ENCODE measurements around the gene JARID2. TPM values are rescaled to one million over a fixed set of nuclear protein-coding genes. Genes with fewer than 3 reads are reported as not detected.

Gene JARID2
- total and polyA plus RNA-seq, 7 donors: 1.1 to 16.1 (median 4.9) TPM

DNA sequence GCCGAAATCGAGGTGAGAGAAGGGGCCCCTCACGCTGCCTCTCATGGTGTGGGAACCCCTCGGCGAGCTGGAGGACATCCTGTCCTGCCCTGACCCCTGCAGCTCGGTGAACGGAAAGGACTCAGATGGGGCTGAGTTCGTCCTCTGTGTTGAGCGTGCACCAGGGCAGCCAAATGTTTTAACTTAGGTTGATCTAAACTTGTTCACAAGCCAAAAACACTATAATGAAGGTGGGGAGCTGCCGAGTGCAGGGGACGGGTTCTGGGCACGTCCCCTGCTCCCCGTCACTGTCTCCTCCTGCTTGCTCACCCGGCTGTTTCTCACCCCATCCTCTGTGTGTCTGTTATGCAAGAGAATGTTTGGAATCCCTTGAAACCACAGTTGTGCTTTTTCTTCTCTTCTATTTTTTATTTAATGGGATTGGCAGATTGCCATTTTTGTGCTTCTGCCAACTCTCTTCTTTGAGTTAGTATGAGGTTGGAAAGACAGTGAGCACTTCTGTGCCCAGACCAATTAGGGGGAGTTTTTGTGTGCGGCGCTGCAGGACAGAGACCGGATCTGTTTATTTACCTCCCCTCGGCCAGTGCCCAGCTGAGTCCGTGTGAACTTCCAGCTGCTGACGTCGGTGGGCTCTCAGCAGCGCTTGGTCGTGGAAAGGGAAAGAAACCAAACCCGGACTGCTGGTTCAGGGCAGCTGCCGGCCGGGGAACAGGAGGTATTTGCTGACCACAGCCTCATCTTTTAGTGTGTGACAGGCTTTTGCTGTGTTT, 258.9 kb downstream of the JARID2 start:
- DNase-seq (peak; percentile 67 to 87), ATAC-seq (peak; percentile 57 to 69 (median 64))
- TF ChIP-seq, protein P1, sequence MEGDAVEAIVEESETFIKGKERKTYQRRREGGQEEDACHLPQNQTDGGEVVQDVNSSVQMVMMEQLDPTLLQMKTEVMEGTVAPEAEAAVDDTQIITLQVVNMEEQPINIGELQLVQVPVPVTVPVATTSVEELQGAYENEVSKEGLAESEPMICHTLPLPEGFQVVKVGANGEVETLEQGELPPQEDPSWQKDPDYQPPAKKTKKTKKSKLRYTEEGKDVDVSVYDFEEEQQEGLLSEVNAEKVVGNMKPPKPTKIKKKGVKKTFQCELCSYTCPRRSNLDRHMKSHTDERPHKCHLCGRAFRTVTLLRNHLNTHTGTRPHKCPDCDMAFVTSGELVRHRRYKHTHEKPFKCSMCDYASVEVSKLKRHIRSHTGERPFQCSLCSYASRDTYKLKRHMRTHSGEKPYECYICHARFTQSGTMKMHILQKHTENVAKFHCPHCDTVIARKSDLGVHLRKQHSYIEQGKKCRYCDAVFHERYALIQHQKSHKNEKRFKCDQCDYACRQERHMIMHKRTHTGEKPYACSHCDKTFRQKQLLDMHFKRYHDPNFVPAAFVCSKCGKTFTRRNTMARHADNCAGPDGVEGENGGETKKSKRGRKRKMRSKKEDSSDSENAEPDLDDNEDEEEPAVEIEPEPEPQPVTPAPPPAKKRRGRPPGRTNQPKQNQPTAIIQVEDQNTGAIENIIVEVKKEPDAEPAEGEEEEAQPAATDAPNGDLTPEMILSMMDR (IDR thresholded peaks at IDR 0.05): no peak
- Histone ChIP-seq H3K27me3 (ENCODE audit: insufficient read depth in 3 of 3, low read length in 2 of 3) (no peaks in the 10 kb centered on the region), H3K9me3 (no peaks in the 10 kb centered on the region), H3K36me3 (ENCODE audit: insufficient read depth in 1 of 2, low read depth in 1 of 2) (peaks cover 0 to 32% of the 10 kb centered on the region in 2 donors), H3K4me1 (peaks cover 53% of the 10 kb centered on the region), H3K4me3 (peak overlapping the region; percentile 50), H3K27ac (peak overlapping the region; percentile 78)
- intact Hi-C loops (cut with DNase I): loop anchor here (5.0 kb wide), 2 partner anchors 118 to 1888 kb away; partner anchors contain the start of gene CAP2 (in 1 of the 2)
- WGBS, 3 donors: 1 to 4% (median 4%) methylated on average over 26 of the region's 26 CpGs

DNA sequence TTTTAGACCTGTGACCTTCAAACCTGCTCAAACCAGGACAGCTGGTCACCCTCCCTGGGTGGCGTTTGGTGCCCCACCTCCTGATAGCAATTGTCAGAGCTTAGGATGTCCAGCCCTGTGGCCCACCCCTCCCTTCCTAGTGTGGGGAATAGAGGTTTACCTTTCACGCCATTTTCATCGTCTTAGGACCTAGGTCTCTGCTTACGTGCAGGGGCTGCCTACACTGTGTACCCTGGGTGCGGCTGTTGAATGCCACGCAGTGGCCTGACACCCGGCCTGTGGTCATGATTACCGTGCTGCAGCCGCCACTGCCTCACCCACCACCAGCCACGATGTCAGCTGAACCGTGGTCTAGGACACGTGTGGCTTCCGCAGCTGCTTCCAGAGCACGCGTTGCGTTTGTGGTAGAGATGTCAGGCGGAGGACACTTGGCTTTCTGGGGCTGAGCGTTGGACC, 259.6 kb downstream of the JARID2 start:
- DNase-seq: peak in 1 of 2 donors; percentile 75
- no peaks in the 10 kb centered on the region for H3K9me3 ChIP-seq
- peaks cover 59% of the 10 kb centered on the region for H3K4me1 ChIP-seq
- H3K27ac ChIP-seq: peak overlapping the region; percentile 78
- intact Hi-C loops (cut with DNase I): loop anchor here (5.0 kb wide), 2 partner anchors 117 to 1887 kb away; partner anchors contain the start of gene CAP2 (in 1 of the 2)
- 23 to 57% (median 32%) methylated on average over 18 of the region's 18 CpGs for WGBS, 3 donors
- H3K27me3 ChIP-seq (ENCODE audit: insufficient read depth in 3 of 3, low read length in 2 of 3): no peaks in the 10 kb centered on the region
- peaks cover 0 to 32% of the 10 kb centered on the region in 2 donors for H3K36me3 ChIP-seq (ENCODE audit: insufficient read depth in 1 of 2, low read depth in 1 of 2)
- H3K4me3 ChIP-seq: peak overlapping the region; percentile 50
- TF ChIP-seq, protein P1 (IDR thresholded peaks at IDR 0.05): no peak
- ATAC-seq: peak; percentile 31 to 63 (median 36)

DNA sequence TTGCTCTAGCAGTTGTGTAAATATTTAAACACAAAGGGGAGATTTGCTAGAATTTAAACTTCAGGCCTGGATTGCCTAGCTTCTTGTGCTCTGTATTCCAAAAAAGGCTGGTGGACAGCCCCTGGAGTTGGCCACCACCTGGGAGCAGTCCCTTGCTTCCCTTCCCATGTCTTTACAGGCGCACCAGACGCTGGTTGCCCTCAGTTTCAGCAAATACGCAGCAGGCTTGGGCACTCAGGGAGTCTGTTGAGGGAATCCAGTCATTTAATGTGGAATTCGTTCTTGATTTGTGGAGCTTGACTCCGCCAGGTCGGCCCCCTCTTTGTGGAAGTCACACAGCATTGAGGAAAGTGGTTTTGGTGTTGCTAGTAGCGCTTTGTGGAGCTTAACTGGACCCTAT, 260.2 kb downstream of the JARID2 start:
- peak overlapping the region; percentile 78 for H3K27ac ChIP-seq
- ATAC-seq: no peak
- no peaks in the 10 kb centered on the region for H3K27me3 ChIP-seq (ENCODE audit: insufficient read depth in 3 of 3, low read length in 2 of 3)
- peaks cover 0 to 29% of the 10 kb centered on the region in 2 donors for H3K36me3 ChIP-seq (ENCODE audit: insufficient read depth in 1 of 2, low read depth in 1 of 2)
- no peaks in the 10 kb centered on the region for H3K9me3 ChIP-seq
- H3K4me1 ChIP-seq: peaks cover 65% of the 10 kb centered on the region
- H3K4me3 ChIP-seq: no peak overlapping the region
- 92 to 94% (median 92%) methylated on average over 7 of the region's 7 CpGs for WGBS, 3 donors
- intact Hi-C loops (cut with DNase I): loop anchor here (5.0 kb wide), 2 partner anchors 116 to 1886 kb away; partner anchors contain the start of gene CAP2 (in 1 of the 2)
- DNase-seq: no peak
- TF ChIP-seq, protein P1 (IDR thresholded peaks at IDR 0.05): no peak

DNA sequence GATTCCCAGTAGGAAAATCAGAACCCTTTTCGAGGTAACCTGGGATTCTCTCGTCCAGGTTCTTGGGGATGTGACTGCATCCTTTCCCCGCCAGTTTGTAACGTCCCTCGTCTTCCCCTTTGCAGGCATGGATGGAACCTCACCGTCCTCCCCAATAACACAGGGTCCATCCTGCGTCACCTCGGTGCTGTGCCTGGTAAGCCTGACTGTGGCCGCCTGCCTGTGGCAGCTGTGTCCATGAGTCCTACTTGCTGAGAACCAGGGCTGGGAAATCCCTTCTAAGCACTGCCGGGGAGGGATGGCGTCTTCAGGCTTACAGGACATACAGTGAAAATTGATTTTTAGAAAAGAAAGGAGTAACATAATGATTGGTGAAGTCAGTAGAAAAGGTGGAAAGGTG, 261.4 kb downstream of the JARID2 start:
- Histone ChIP-seq H3K27ac (no peak overlapping the region), H3K27me3 (ENCODE audit: insufficient read depth in 3 of 3, low read length in 2 of 3) (no peaks in the 10 kb centered on the region), H3K4me3 (no peak overlapping the region), H3K9me3 (no peaks in the 10 kb centered on the region), H3K36me3 (ENCODE audit: insufficient read depth in 1 of 2, low read depth in 1 of 2) (peaks cover 0 to 26% of the 10 kb centered on the region in 2 donors), H3K4me1 (peaks cover 68% of the 10 kb centered on the region)
- intact Hi-C loops (cut with DNase I): loop anchor here (5.0 kb wide), 2 partner anchors 115 to 1885 kb away; partner anchors contain the start of gene CAP2 (in 1 of the 2)
- no peak for ATAC-seq
- DNase-seq: no peak
- TF ChIP-seq, protein P1 (IDR thresholded peaks at IDR 0.05): no peak
- 96 to 97% (median 96%) methylated on average over 11 of the region's 11 CpGs for WGBS, 3 donors
